ENCODE results near the gene MPC2.

DNA sequence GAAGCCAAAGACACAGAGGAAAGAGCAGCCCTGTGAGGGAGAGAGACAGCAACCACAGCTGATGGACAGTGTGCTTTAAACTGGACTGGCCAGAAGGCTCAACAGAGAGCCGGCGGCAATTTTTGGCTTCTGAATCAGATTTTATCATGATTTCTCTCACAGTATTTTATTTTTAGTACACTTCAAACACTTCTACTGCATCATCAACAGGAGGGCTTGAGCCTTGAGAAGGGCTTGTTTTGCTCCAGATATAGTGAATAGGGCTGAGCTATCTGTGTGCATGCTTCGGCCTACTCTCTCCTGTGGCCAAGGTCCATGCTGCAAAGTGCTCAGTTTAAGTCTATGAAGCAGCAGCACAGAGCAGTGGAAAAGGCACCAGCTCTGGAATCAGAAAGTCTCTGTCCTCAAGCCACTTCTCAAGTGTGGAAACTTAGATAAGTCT is 56.3 kb downstream of the MPC2 start:
- TF ChIP-seq, protein P1, sequence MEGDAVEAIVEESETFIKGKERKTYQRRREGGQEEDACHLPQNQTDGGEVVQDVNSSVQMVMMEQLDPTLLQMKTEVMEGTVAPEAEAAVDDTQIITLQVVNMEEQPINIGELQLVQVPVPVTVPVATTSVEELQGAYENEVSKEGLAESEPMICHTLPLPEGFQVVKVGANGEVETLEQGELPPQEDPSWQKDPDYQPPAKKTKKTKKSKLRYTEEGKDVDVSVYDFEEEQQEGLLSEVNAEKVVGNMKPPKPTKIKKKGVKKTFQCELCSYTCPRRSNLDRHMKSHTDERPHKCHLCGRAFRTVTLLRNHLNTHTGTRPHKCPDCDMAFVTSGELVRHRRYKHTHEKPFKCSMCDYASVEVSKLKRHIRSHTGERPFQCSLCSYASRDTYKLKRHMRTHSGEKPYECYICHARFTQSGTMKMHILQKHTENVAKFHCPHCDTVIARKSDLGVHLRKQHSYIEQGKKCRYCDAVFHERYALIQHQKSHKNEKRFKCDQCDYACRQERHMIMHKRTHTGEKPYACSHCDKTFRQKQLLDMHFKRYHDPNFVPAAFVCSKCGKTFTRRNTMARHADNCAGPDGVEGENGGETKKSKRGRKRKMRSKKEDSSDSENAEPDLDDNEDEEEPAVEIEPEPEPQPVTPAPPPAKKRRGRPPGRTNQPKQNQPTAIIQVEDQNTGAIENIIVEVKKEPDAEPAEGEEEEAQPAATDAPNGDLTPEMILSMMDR (IDR thresholded peaks at IDR 0.05), result no peak
- no peak for TF ChIP-seq POLR2A (IDR thresholded peaks at IDR 0.05)
